ENCODE data around the gene RPS3. TPM values are rescaled to one million over a fixed set of nuclear protein-coding genes. Genes with fewer than 3 reads are reported as not detected.

Gene RPS3
- total RNA-seq, 1 experiment from 2014 or later: 6,280 TPM

DNA sequence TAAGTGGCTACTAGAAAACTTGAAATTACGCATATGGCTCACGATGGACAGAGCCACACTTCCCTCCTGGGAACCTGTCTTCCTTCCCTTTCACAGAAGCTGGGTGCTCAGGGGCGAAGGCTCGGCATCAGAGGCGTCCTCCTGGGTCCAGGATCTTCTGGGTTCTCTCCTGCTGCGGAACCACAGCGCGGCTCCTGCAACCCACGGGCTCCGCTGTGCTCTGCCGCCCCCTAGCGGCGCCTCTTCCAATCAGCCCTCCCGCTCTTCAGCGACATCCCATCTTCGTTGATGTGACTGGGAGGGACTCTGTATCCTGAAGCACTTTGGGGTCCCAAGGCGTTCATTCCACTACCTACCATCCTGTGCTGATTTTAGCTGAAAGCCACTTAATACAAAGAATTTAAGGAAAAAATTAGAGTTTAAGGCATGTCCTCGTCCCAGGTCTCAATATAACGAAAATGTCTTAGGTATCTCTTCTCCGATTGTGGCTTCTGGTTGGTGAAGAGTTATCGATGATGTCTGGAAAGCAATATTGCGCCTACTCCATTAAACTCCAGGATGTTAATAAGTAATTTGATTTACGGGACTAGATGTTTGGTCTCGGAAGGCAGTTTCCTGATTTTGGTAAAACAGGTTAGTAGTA is 14.8 kb upstream of the RPS3 start:
- no TSS peak for BruUV-seq (replicated peaks)
- intact Hi-C loops (cut with micrococcal nuclease; ENCODE audit: unreplicated experiment): loop anchor here (1.0 kb wide), 3 partner anchors 32 to 104 kb away; no protein-coding TSS in a partner anchor
- ChIA-PET CTCF (interaction anchor here (0.5 to 2.4 kb wide), 7 partner anchors 42 to 454 kb away, joined by 3 to 10 read pairs (median 4); no protein-coding TSS in a partner anchor), POLR2A (no interaction called here)
- TF ChIP-seq, protein P1, sequence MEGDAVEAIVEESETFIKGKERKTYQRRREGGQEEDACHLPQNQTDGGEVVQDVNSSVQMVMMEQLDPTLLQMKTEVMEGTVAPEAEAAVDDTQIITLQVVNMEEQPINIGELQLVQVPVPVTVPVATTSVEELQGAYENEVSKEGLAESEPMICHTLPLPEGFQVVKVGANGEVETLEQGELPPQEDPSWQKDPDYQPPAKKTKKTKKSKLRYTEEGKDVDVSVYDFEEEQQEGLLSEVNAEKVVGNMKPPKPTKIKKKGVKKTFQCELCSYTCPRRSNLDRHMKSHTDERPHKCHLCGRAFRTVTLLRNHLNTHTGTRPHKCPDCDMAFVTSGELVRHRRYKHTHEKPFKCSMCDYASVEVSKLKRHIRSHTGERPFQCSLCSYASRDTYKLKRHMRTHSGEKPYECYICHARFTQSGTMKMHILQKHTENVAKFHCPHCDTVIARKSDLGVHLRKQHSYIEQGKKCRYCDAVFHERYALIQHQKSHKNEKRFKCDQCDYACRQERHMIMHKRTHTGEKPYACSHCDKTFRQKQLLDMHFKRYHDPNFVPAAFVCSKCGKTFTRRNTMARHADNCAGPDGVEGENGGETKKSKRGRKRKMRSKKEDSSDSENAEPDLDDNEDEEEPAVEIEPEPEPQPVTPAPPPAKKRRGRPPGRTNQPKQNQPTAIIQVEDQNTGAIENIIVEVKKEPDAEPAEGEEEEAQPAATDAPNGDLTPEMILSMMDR (IDR thresholded peaks at IDR 0.05; ENCODE audit: insufficient read depth in 1 of 2, low read depth in 1 of 2, low read length in 1 of 2, severe bottlenecking in 1 of 2, unreplicated experiment in 1 of 2): peak; percentile 99 to 100
- peaks cover 27% of the 10 kb centered on the region for H3K36me3 Mint-ChIP-seq (ENCODE audit: insufficient read depth, unreplicated experiment)
- H3K27me3 Mint-ChIP-seq (ENCODE audit: insufficient read depth, unreplicated experiment): no peaks in the 10 kb centered on the region
- H3K27ac Mint-ChIP-seq (ENCODE audit: unreplicated experiment): peak overlapping the region; percentile 29
- no peaks in the 10 kb centered on the region for H3K36me3 ChIP-seq (ENCODE audit: control insufficient read depth, insufficient read depth, low read length)
- no peak overlapping the region for H3K4me3 ChIP-seq (ENCODE audit: low read depth, low read length)
- H3K27me3 ChIP-seq (replicated peaks; ENCODE audit: control insufficient read depth, insufficient read depth, low read length): no peaks in the 10 kb centered on the region
- H3K4me1 ChIP-seq: peaks cover 65% of the 10 kb centered on the region
- H3K4me3 Mint-ChIP-seq (ENCODE audit: unreplicated experiment): no peak overlapping the region
- H3K4me1 Mint-ChIP-seq (ENCODE audit: low read depth, unreplicated experiment): peaks cover 29% of the 10 kb centered on the region
- peak; percentile 85 to 93 for DNase-seq
- H3K9me3 ChIP-seq: 0 out of 2 replicates have a peak, but pooled peaks cover 2% of the 10 kb centered on the region
- H3K9me3 Mint-ChIP-seq (ENCODE audit: unreplicated experiment): no peaks in the 10 kb centered on the region

DNA sequence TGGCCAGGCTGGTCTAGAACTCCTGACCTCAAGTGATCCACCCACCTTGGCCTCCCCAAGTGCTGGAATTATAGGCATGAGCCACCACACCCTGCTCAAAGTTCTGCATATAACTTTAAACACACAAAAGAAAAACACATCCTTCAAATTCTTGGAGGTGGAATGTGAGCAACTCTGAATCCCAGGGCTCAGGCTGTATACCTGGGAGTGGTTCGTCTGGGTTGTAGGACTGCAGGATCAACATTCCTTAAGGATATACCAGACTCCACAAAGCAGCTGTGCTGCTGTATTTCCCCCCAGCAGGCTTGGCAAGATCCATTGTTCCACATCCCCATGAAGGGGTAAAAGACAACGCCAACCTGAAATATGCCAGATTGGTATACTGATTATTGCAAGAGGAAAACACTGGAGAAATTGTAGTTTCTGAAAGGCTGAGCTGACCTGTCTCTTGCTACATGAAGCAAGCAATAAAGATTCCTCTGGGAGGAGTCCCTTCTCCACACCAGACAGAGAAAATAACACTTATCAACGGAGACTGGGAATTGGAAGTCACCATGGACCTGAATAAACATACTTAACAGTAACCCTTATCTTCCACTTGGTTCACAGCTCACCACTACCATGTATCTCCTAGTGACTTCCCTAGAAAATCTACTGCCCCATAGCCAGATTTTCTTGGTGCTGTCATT is 12.2 kb upstream of the RPS3 start:
- Histone ChIP-seq H3K27me3 (replicated peaks; ENCODE audit: control insufficient read depth, insufficient read depth, low read length) (no peaks in the 10 kb centered on the region), H3K9me3 (0 out of 2 replicates have a peak, but pooled peaks cover 2% of the 10 kb centered on the region), H3K4me3 (ENCODE audit: low read depth, low read length) (no peak overlapping the region), H3K4me1 (peaks cover 46% of the 10 kb centered on the region), H3K36me3 (ENCODE audit: control insufficient read depth, insufficient read depth, low read length) (no peaks in the 10 kb centered on the region)
- peaks cover 21% of the 10 kb centered on the region for H3K36me3 Mint-ChIP-seq (ENCODE audit: insufficient read depth, unreplicated experiment)
- peak; percentile 92 to 97 for DNase-seq
- ChIA-PET POLR2A (interaction anchor here (0.6 to 1.2 kb wide), 7 partner anchors 14 to 1410 kb away, joined by 3 to 5 read pairs (median 4); no protein-coding TSS in a partner anchor), CTCF (interaction anchor here (0.6 to 4.4 kb wide), 25 partner anchors 13 to 197 kb away, joined by 3 to 31 read pairs (median 5); no protein-coding TSS in a partner anchor)
- H3K4me3 Mint-ChIP-seq (ENCODE audit: unreplicated experiment): peak overlapping the region; percentile 27
- TF ChIP-seq, protein P1 (IDR thresholded peaks at IDR 0.05; ENCODE audit: insufficient read depth in 1 of 2, low read depth in 1 of 2, low read length in 1 of 2, severe bottlenecking in 1 of 2, unreplicated experiment in 1 of 2): no peak
- H3K9me3 Mint-ChIP-seq (ENCODE audit: unreplicated experiment): no peaks in the 10 kb centered on the region
- intact Hi-C loops (cut with micrococcal nuclease; ENCODE audit: unreplicated experiment): loop anchor here (1.0 kb wide), 2 partner anchors 35 to 44 kb away; no protein-coding TSS in a partner anchor
- H3K27ac Mint-ChIP-seq (ENCODE audit: unreplicated experiment): no peak overlapping the region
- H3K27me3 Mint-ChIP-seq (ENCODE audit: insufficient read depth, unreplicated experiment): no peaks in the 10 kb centered on the region
- H3K4me1 Mint-ChIP-seq (ENCODE audit: low read depth, unreplicated experiment): peaks cover 18% of the 10 kb centered on the region
- no TSS peak for BruUV-seq (replicated peaks)

DNA sequence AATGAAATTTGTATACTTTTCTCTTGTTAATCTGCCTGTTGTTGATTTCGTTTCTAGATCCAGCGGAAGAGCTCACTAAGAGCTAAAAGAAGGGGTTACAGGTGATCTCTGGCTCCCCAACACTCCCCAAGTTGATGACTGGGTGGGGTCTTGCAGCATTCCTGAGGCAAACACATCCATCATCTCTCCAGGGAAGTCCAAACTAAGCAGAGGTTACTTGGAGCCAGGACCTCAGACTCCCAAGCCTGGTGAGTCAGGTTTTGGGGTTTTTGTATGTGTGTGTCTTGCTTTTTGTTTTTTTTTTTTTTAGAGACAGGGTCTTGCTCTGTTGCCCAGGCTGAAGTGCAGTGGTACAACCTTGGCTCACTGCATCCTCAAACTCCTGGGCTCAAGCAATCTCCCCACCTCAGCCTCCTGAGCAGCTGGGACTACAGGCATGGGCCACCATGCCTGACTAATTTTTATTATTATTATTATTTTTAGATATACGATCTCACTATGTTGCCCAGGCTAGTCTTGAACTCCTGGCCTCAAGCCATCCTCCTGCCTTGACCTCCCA is 11.5 kb upstream of the RPS3 start:
- Histone ChIP-seq H3K4me1 (peaks cover 46% of the 10 kb centered on the region), H3K27me3 (replicated peaks; ENCODE audit: control insufficient read depth, insufficient read depth, low read length) (no peaks in the 10 kb centered on the region), H3K36me3 (ENCODE audit: control insufficient read depth, insufficient read depth, low read length) (no peaks in the 10 kb centered on the region), H3K4me3 (ENCODE audit: low read depth, low read length) (no peak overlapping the region), H3K9me3 (0 out of 2 replicates have a peak, but pooled peaks cover 2% of the 10 kb centered on the region)
- ChIA-PET POLR2A (interaction anchor here (0.6 to 1.2 kb wide), 6 partner anchors 13 to 1409 kb away, joined by 3 to 5 read pairs (median 4); no protein-coding TSS in a partner anchor), CTCF (interaction anchor here (0.5 to 4.4 kb wide), 29 partner anchors 12 to 196 kb away, joined by 3 to 31 read pairs (median 5); no protein-coding TSS in a partner anchor)
- Mint-ChIP-seq H3K4me1 (ENCODE audit: low read depth, unreplicated experiment) (peaks cover 18% of the 10 kb centered on the region), H3K27ac (ENCODE audit: unreplicated experiment) (no peak overlapping the region), H3K27me3 (ENCODE audit: insufficient read depth, unreplicated experiment) (no peaks in the 10 kb centered on the region), H3K9me3 (ENCODE audit: unreplicated experiment) (no peaks in the 10 kb centered on the region), H3K4me3 (ENCODE audit: unreplicated experiment) (peak overlapping the region; percentile 27), H3K36me3 (ENCODE audit: insufficient read depth, unreplicated experiment) (peaks cover 21% of the 10 kb centered on the region)
- no TSS peak for BruUV-seq (replicated peaks)
- DNase-seq: no peak
- TF ChIP-seq, protein P1 (IDR thresholded peaks at IDR 0.05; ENCODE audit: insufficient read depth in 1 of 2, low read depth in 1 of 2, low read length in 1 of 2, severe bottlenecking in 1 of 2, unreplicated experiment in 1 of 2): no peak
- intact Hi-C loops (cut with micrococcal nuclease; ENCODE audit: unreplicated experiment): loop anchor here (1.0 to 2.0 kb wide), 6 partner anchors 11 to 144 kb away; partner anchors contain the start of gene RPS3

Data from Caco-2 (cell line).